Thyroid gland (tissue), 4 donors: ENCODE results near the gene PDE10A.

Source experiments
- POLR2A ChIP-seq, 2 donors: fragments of 450-650 bp; IDR thresholded peaks; one replicate each; pipeline ENCODE4 v1.6.1; 2017; ENCODE audit warnings: antibody characterized with exemption in 2 of 2, mild to moderate bottlenecking in 2 of 2, moderate library complexity in 1 of 2
- TF ChIP-seq, protein P1 (sequence below), 6 experiments: fragments of 200-600 bp in 3 of 6; fragments of 450-650 bp in 3 of 6; sonication (generic) in 3 of 6; IDR thresholded peaks; one replicate each; pipeline ENCODE4 v1.5.1; 2016 to 2019; ENCODE audit warnings: antibody characterized with exemption in 6 of 6, mild to moderate bottlenecking in 2 of 6, inconsistent platforms in 1 of 6, moderate library complexity in 1 of 6

DNA sequence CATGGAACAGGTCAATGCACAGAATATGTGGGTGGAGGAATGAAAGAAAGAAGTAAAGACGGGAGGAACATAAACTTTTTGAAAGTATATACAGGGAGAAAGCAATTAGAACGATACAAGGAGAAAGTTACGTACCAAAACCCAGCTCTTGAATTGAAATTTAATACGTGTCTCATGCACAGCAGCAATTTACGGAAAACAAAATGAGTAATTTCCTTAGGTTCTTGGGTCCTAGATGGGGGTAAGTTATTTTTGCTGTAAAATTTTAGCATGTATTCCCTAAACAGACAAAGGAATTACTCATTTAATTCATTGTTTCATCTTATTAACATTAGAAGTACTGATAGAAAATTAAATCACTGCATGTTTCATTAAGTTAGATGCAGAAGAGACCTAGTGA is 75.8 kb downstream of the PDE10A start:
- TF ChIP-seq, protein P1, sequence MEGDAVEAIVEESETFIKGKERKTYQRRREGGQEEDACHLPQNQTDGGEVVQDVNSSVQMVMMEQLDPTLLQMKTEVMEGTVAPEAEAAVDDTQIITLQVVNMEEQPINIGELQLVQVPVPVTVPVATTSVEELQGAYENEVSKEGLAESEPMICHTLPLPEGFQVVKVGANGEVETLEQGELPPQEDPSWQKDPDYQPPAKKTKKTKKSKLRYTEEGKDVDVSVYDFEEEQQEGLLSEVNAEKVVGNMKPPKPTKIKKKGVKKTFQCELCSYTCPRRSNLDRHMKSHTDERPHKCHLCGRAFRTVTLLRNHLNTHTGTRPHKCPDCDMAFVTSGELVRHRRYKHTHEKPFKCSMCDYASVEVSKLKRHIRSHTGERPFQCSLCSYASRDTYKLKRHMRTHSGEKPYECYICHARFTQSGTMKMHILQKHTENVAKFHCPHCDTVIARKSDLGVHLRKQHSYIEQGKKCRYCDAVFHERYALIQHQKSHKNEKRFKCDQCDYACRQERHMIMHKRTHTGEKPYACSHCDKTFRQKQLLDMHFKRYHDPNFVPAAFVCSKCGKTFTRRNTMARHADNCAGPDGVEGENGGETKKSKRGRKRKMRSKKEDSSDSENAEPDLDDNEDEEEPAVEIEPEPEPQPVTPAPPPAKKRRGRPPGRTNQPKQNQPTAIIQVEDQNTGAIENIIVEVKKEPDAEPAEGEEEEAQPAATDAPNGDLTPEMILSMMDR (IDR thresholded peaks at IDR 0.05): no peak
- no peak for TF ChIP-seq POLR2A (IDR thresholded peaks at IDR 0.05)
